Karpas-422 (cell line): ENCODE results near the gene MCTP2. TPM values are rescaled to one million over a fixed set of nuclear protein-coding genes. Genes with fewer than 3 reads are reported as not detected.
"Not testable (repeated sequence)": the region's sequence is repeated elsewhere in the genome, so short reads cannot be mapped to it uniquely, and the experiment has no call there.

Source experiments
- DNase-seq: peaks from one replicate; pipeline ENCODE4 v3.0.0-alpha.2; 2015
- H2AFZ ChIP-seq: fragments of 200-600 bp; sonication (generic); 2 replicates; pipeline ENCODE4 v1.6.1; 2014; ENCODE audit warnings: antibody characterized with exemption, low read length, mixed read lengths
- H3K27ac ChIP-seq: fragments of 200-600 bp; sonication (generic); 2 replicates; pipeline ENCODE4 v1.5.1; 2014; ENCODE audit warnings: mild to moderate bottlenecking, low read length, moderate library complexity
- H3K27me3 ChIP-seq: fragments of 200-600 bp; sonication (generic); 2 replicates; pipeline ENCODE4 v1.6.1; 2014; ENCODE audit warnings: low read length, mixed read lengths
- H3K36me3 ChIP-seq: fragments of 200-600 bp; sonication (generic); 2 replicates; pipeline ENCODE4 v1.6.1; 2014; ENCODE audit warnings: low read length, mixed read lengths; ENCODE audit not compliant: insufficient read depth
- H3K4me1 ChIP-seq: fragments of 200-600 bp; sonication (generic); 2 replicates; pipeline ENCODE4 v1.6.1; 2014; ENCODE audit warnings: mild to moderate bottlenecking, low read length, mixed read lengths
- H3K4me2 ChIP-seq: fragments of 200-600 bp; sonication (generic); 2 replicates; pipeline ENCODE4 v1.6.1; 2014; ENCODE audit warnings: low read length, low read depth, mild to moderate bottlenecking; ENCODE audit not compliant: poor library complexity, severe bottlenecking
- H3K4me3 ChIP-seq: fragments of 200-600 bp; sonication (generic); 2 replicates; pipeline ENCODE4 v1.5.1; 2014; ENCODE audit warnings: mild to moderate bottlenecking, antibody characterized with exemption, low read length, mixed read lengths
- H3K79me2 ChIP-seq: fragments of 200-600 bp; sonication (generic); 2 replicates; pipeline ENCODE4 v1.6.1; 2014; ENCODE audit warnings: mild to moderate bottlenecking, low read length, mixed read lengths
- H3K9ac ChIP-seq: fragments of 200-600 bp; sonication (generic); 2 replicates; pipeline ENCODE4 v1.6.0; 2014; ENCODE audit warnings: low read length
- H3K9me2 ChIP-seq: fragments of 200-600 bp; sonication (generic), shearing (Covaris generic); replicated peaks from 2 replicates; pipeline ENCODE4 v1.6.0; 2014; ENCODE audit warnings: mild to moderate bottlenecking, low read length, moderate library complexity; ENCODE audit not compliant: insufficient read depth
- H3K9me3 ChIP-seq: fragments of 300-700, 200-600 bp; sonication (generic); 2 replicates; pipeline ENCODE4 v1.6.1; 2014; ENCODE audit warnings: low read length, mixed read lengths
- H4K20me1 ChIP-seq: fragments of 200-600 bp; sonication (generic); 2 replicates; pipeline ENCODE4 v1.6.1; 2014; ENCODE audit warnings: mild to moderate bottlenecking, antibody characterized with exemption, low read length, low read depth; ENCODE audit not compliant: insufficient read depth
- total RNA-seq: library from RNA; depleted of rRNA; stranded (reverse); fragments of >200 nt; shearing (Covaris generic); gene quantifications from 2 replicates; pipeline ENCODE4 v1.2.3, GENCODE V29; 2014; ENCODE audit warnings: low replicate concordance

MCTP2 gene
- total RNA-seq, 1 experiment from 2014 or later = 58.9 TPM

DNA sequence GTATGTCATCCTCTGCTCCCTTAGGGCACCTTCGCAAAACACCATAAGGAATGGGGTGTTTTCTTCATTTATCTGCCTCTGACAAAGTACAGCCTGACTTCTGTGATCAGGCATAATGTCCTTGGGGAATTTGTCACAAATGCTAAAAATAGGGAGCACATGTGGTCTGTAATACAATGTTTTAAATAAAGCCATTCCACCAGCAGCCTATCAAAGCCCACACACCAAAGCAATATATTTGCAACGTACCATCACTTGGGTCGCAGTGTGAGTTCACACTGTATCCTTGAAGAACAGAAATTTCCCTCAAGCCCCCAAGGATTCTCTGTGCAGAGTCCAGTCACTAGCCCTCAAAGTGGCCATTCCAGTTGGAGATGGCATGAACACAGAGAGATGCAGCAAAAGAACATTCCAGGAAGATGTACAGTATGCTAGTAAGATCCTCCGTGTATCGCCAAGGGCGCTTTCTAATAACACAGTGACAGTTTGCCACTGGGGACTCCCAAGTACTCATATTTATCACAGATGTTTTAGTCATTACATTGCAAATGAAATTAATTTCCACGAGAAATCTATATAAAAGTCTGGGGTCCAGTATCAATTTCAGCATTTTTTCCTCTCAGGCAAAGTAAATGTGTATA is 246.7 kb downstream of the MCTP2 start:
- Histone ChIP-seq H3K79me2 (no peaks in the 10 kb centered on the region), H3K9ac (no peak overlapping the region), H3K4me1 (peaks cover 52% of the 10 kb centered on the region), H3K36me3 (peaks cover 27% of the 10 kb centered on the region), H4K20me1 (peaks cover 48% of the 10 kb centered on the region), H3K27ac (peak overlapping the region; percentile 85), H3K4me2 (peak overlapping the region; percentile 80), H3K9me3 (no peaks in the 10 kb centered on the region), H2AFZ (no peak overlapping the region), H3K27me3 (no peaks in the 10 kb centered on the region), H3K9me2 (no peaks in the 10 kb centered on the region), H3K4me3 (peak overlapping the region; percentile 56)
- peak; percentile 63 for DNase-seq

DNA sequence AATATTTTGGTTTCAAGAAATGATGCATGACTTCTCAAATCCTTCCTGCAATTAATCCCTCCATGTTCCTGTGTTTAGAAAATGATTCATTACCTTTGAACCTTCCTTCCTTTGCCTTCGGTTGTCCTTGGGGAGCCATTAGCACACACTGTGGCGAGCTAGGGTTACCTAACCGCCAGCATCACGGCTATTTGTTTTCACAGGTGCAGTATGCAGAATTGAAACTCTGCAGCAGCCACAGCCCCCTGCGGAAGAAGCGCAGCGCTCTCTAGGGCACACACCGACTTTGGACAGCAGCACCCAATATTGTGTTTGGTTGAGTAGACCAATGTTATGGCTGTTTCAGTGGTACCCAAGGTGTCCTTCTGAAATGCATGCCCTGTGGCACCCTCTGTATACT is 247.4 kb downstream of the MCTP2 start:
- Histone ChIP-seq H3K79me2 (no peaks in the 10 kb centered on the region), H3K36me3 (peaks cover 27% of the 10 kb centered on the region), H3K4me3 (peak overlapping the region; percentile 56; the same call in 1 of the 2 replicates), H3K4me2 (peak overlapping the region; percentile 80), H3K9me3 (no peaks in the 10 kb centered on the region), H3K9ac (no peak overlapping the region), H2AFZ (no peak overlapping the region), H4K20me1 (peaks cover 48% of the 10 kb centered on the region), H3K4me1 (peaks cover 48% of the 10 kb centered on the region), H3K27ac (peak overlapping the region; percentile 85), H3K9me2 (no peaks in the 10 kb centered on the region), H3K27me3 (no peaks in the 10 kb centered on the region)
- peak; percentile 97 for DNase-seq

DNA sequence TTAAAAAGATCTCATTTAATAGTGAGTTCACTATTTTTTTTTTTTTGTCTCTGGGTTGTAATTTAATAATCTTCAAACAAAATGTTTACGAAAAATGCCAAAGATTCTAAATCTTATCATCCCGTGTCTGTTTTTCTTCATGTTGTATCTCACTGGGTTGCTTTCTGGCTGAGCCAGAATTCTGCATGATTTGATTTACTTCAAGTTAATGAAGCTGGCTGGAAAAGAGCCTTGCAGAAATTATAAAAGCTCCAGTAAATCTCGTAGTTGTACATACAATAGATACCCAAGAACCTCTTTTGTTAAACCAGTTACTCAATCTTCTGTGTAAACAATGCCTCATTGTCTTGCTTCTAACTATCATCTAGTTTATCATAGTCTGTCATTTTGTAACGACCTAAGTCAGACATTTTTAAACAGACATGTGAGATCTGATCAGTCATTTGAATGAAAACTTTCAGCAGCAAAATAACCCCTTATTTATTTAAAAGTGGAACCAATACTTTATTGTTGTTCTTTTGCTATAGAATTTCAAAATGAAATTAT is 249.0 kb downstream of the MCTP2 start:
- Histone ChIP-seq H3K9me3 (no peaks in the 10 kb centered on the region), H4K20me1 (peaks cover 36% of the 10 kb centered on the region), H3K9ac (no peak overlapping the region), H3K4me1 (peaks cover 48% of the 10 kb centered on the region), H3K27me3 (no peaks in the 10 kb centered on the region), H2AFZ (no peak overlapping the region), H3K9me2 (no peaks in the 10 kb centered on the region), H3K4me2 (no peak overlapping the region), H3K27ac (no peak overlapping the region), H3K79me2 (no peaks in the 10 kb centered on the region), H3K4me3 (no peak overlapping the region), H3K36me3 (peaks cover 27% of the 10 kb centered on the region)
- no peak for DNase-seq

DNA sequence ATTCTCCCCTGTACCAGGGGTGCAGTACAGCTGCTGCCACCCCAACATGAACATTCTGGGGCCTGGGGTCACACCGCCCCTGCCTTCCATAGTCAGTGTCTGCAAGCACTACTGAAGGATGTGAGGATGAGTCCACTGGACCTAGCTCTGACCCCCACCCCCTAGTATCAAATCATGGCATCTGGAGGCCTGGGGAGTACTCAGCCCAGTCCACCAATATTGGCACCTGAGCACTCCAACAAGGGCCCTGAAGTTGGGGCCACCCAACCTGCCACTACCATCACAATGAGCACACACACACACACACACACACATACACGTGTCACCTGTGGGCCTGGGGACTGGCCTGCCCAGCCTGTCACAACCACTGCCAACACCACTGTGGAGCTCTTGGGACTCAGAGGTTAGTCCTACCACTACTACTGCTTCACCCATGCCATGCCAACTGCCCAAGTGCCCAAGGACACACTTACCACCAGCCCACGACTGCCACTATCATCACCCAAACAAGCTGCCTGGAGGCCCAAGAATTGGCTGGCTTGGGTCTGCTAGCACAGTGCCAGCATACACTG is 253.9 kb downstream of the MCTP2 start:
- DNase-seq = no peak
- no peak overlapping the region for H2AFZ ChIP-seq
- peaks cover 8% of the 10 kb centered on the region; the same call in 1 of the 2 replicates for H4K20me1 ChIP-seq
- H3K4me2 ChIP-seq = no peak overlapping the region
- no peak overlapping the region for H3K27ac ChIP-seq
- H3K9me3 ChIP-seq = no peaks in the 10 kb centered on the region
- H3K79me2 ChIP-seq = no peaks in the 10 kb centered on the region
- 0 out of 2 replicates have a peak, but pooled peaks cover 2% of the 10 kb centered on the region for H3K27me3 ChIP-seq
- H3K9ac ChIP-seq = no peak overlapping the region
- peaks cover 2% of the 10 kb centered on the region; the same call in 1 of the 2 replicates for H3K4me1 ChIP-seq
- no peaks in the 10 kb centered on the region for H3K9me2 ChIP-seq
- H3K36me3 ChIP-seq = peaks cover 15% of the 10 kb centered on the region; the same call in 1 of the 2 replicates
- H3K4me3 ChIP-seq = no peak overlapping the region

DNA sequence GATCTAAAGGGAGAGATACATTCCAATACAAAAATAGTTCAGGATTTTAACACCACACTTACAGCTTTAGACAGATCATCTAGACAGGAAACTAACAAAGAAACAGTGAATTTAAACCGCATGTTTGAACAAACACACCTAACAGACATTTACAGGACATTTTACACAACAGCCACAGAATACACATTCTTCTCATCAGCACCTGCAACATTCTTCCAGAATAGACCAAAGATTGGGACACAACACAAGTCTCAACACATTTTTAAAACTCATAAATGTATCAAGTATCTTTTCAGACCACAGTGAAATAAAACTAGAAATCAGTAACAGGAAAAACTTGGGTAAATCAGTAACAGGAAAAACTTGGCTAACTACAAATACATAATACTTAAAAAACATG is 256.3 kb downstream of the MCTP2 start:
- Histone ChIP-seq H3K36me3 (no peaks in the 10 kb centered on the region), H2AFZ (no peak overlapping the region), H3K4me1 (peaks cover 5% of the 10 kb centered on the region), H3K9me2 (no peaks in the 10 kb centered on the region), H3K27ac (no peak overlapping the region), H3K4me2 (no peak overlapping the region), H3K79me2 (no peaks in the 10 kb centered on the region), H3K9ac (no peak overlapping the region), H4K20me1 (no peaks in the 10 kb centered on the region), H3K4me3 (no peak overlapping the region), H3K27me3 (0 out of 2 replicates have a peak, but pooled peaks cover 2% of the 10 kb centered on the region), H3K9me3 (no peaks in the 10 kb centered on the region)
- DNase-seq = no peak

DNA sequence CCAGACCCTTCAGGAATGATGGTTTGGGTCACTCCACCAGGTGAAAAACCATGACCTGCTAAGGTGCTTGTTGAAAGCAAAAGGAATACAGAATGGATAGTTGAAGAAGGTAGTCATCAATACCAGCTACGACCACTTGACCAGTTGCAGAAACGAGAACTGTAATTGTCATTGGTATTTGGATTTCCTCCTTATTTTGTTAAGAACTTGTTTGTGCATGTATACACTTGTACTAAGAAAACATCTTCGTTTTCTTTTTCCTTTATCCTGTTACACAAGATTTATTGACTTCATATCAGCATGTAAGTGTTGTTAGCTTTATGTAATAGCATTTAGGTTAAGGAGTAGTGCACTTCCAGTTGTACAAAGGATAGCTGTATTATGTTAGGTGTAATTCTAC is 261.8 kb downstream of the MCTP2 start:
- Histone ChIP-seq H3K4me2 (no peak overlapping the region), H2AFZ (no peak overlapping the region), H3K4me1 (peaks cover 7% of the 10 kb centered on the region), H3K9ac (no peak overlapping the region), H3K36me3 (no peaks in the 10 kb centered on the region), H3K9me3 (no peaks in the 10 kb centered on the region), H3K79me2 (no peaks in the 10 kb centered on the region), H3K27me3 (0 out of 2 replicates have a peak, but pooled peaks cover 2% of the 10 kb centered on the region), H3K27ac (no peak overlapping the region), H3K9me2 (no peaks in the 10 kb centered on the region), H4K20me1 (no peaks in the 10 kb centered on the region), H3K4me3 (no peak overlapping the region)
- DNase-seq = no peak

DNA sequence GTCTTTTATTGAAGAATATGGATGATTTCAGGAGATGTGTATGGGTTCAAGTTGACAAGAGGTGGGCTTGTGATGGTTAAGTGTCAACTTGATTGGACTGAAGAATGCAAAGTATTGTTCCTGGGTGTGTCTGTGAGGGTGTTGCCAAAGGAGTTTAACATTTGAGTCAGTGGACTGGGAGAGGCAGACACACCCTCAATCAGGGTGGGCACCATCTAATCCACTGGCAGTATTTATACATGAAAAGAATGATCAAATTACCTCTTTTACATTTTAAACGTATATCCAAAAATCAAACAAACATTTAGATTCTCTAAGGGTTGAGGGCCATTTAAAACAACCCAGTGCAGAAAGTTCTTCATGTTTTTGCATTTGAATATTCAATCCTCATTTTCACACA is 262.2 kb downstream of the MCTP2 start:
- not testable (repeated sequence) for H3K36me3 ChIP-seq, H4K20me1 ChIP-seq, DNase-seq, H2AFZ ChIP-seq, H3K4me1 ChIP-seq, H3K9me3 ChIP-seq, H3K4me2 ChIP-seq, H3K9me2 ChIP-seq, H3K4me3 ChIP-seq, H3K9ac ChIP-seq, H3K27ac ChIP-seq, H3K27me3 ChIP-seq, H3K79me2 ChIP-seq

DNA sequence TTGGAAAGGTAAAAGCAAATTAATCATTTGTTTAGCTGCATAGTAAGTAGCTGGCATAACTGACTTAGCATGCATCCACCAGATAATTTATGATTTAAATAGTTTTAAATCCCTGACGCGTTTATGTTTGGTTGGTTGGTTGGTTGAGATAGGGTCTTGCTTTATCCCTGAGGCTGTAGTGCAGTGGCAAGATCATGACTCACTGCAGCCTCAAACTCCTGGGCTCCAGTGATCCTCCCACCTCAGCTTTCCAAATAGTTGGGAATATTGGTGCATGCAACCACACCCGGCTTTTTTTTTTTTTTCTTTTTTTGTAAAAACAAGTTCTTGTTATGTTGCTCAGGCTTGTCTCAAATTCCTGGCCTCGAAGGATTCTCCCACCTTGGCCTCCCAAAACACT is 263.4 kb downstream of the MCTP2 start:
- no peak overlapping the region for H3K9ac ChIP-seq
- H4K20me1 ChIP-seq = no peaks in the 10 kb centered on the region
- no peaks in the 10 kb centered on the region for H3K9me3 ChIP-seq
- no peaks in the 10 kb centered on the region for H3K9me2 ChIP-seq
- no peak overlapping the region for H2AFZ ChIP-seq
- DNase-seq = no peak
- H3K4me2 ChIP-seq = no peak overlapping the region
- H3K27me3 ChIP-seq = no peaks in the 10 kb centered on the region
- peaks cover 7% of the 10 kb centered on the region for H3K4me1 ChIP-seq
- no peaks in the 10 kb centered on the region for H3K36me3 ChIP-seq
- H3K79me2 ChIP-seq = no peaks in the 10 kb centered on the region
- no peak overlapping the region for H3K4me3 ChIP-seq
- no peak overlapping the region for H3K27ac ChIP-seq
